Measurements from ENCODE around the gene FADS2. TPM values are rescaled to one million over a fixed set of nuclear protein-coding genes. Genes with fewer than 3 reads are reported as not detected.

FADS2 gene
- total and polyA plus RNA-seq, 10 of the 15 experiments (the other 5 are each of a cell fraction or from before 2014, with no cell fraction given): 3.3 to 313 (median 149) TPM

DNA sequence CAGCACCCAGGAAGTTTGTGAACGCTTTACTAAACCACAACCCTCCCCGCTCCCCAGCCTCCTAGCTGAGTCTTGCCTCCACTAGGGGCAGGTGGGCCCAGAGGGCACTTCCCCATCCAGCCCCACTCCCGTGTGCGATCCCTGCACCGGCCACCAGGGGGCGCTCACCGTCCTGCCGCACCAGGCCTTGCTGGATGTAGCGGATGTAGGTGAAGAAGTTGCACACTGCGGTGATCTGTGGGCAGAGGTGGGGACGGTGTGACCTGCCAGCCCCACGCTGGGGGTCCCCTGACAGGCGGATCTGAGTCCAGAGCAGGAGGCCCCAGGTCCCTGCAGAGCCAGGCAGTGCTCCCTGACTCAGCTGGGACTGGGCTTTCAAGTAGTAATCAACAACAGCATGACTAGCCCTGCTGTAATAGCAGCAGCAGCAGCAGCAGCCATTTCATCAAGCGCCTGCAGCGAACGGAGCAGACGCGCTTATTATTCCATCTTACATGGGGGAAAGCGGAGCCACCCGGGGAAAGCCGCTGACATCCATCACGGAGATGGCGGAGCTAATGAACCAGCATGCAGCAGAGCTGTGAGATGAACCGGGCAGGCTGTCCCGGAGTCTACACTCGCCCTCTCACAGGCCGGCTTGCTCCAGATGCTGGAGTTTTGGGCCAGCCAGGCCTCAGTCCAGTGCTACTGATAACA, 71.2 kb downstream of the FADS2 start (continued):
- TF ChIP-seq, protein P1, sequence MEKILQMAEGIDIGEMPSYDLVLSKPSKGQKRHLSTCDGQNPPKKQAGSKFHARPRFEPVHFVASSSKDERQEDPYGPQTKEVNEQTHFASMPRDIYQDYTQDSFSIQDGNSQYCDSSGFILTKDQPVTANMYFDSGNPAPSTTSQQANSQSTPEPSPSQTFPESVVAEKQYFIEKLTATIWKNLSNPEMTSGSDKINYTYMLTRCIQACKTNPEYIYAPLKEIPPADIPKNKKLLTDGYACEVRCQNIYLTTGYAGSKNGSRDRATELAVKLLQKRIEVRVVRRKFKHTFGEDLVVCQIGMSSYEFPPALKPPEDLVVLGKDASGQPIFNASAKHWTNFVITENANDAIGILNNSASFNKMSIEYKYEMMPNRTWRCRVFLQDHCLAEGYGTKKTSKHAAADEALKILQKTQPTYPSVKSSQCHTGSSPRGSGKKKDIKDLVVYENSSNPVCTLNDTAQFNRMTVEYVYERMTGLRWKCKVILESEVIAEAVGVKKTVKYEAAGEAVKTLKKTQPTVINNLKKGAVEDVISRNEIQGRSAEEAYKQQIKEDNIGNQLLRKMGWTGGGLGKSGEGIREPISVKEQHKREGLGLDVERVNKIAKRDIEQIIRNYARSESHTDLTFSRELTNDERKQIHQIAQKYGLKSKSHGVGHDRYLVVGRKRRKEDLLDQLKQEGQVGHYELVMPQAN (conservative IDR thresholded peaks at IDR 0.05): no peak
- TF ChIP-seq, protein P2, sequence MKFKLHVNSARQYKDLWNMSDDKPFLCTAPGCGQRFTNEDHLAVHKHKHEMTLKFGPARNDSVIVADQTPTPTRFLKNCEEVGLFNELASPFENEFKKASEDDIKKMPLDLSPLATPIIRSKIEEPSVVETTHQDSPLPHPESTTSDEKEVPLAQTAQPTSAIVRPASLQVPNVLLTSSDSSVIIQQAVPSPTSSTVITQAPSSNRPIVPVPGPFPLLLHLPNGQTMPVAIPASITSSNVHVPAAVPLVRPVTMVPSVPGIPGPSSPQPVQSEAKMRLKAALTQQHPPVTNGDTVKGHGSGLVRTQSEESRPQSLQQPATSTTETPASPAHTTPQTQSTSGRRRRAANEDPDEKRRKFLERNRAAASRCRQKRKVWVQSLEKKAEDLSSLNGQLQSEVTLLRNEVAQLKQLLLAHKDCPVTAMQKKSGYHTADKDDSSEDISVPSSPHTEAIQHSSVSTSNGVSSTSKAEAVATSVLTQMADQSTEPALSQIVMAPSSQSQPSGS (IDR thresholded peaks at IDR 0.05; ENCODE audit: low read length): no peak

DNA sequence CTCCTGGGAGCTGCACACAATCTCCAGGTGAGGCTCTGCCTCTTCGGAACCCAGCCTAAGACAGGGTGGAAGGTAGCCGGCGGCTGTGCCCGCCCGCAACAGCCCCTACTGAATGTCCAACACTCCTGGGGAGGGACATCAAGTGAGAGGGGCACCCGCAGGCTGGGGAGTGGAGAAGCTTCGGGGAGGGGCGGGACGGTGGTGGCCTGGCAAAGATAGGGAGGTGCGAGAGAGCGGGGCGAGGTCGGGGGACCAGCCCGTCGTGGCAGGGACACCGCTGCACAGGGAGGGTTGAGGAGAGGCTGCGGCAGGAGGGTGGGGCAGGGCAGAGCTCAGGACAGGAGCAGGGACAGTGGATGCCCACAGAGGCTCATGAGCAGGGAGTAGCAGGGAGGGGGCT, 72.2 kb downstream of the FADS2 start:
- CTCF ChIA-PET: interaction anchor here (0.6 to 11.4 kb wide), 14 partner anchors 8 to 1943 kb away, joined by 3 to 321 read pairs (median 30); partner anchors contain the start of genes BEST1, FEN1 and TMEM258
- no peak for ATAC-seq
- WGBS (ENCODE audit: insufficient coverage, insufficient replicate concordance, low lambda C conversion rate, missing lambda C conversion rate): 80% methylated on average over 15 of the region's 17 CpGs

More for the DNA sequence above, 72.2 kb downstream of the FADS2 start:
- DNase-seq (ENCODE audit: low read depth, low spot score) (no peak), FAIRE-seq (no peak)
- H4K20me1 ChIP-seq (ENCODE audit: control insufficient read depth, insufficient read depth): no peaks in the 10 kb centered on the region
- H3K36me3 ChIP-seq (ENCODE audit: control insufficient read depth in 2 of 2, insufficient read depth in 2 of 2, low read length in 1 of 2): no peaks in the 10 kb centered on the region
- no TSS peak for BruUV-seq (replicated peaks)
- no peak overlapping the region for H3K4me2 ChIP-seq (ENCODE audit: control insufficient read depth, insufficient read depth)
- no peaks in the 10 kb centered on the region for H3K9me3 ChIP-seq (replicated peaks; ENCODE audit: control insufficient read depth, insufficient read depth, low read length)
- TF ChIP-seq GABPA (IDR thresholded peaks at IDR 0.05; ENCODE audit: low read depth) (no peak), IRF4 (IDR thresholded peaks at IDR 0.05; ENCODE audit: low read depth, low read length) (no peak), TAF1 (IDR thresholded peaks at IDR 0.05; ENCODE audit: borderline replicate concordance, low read depth, low read length) (no peak), ZNF24 (IDR thresholded peaks at IDR 0.05) (no peak)
- TF ChIP-seq, protein P3, sequence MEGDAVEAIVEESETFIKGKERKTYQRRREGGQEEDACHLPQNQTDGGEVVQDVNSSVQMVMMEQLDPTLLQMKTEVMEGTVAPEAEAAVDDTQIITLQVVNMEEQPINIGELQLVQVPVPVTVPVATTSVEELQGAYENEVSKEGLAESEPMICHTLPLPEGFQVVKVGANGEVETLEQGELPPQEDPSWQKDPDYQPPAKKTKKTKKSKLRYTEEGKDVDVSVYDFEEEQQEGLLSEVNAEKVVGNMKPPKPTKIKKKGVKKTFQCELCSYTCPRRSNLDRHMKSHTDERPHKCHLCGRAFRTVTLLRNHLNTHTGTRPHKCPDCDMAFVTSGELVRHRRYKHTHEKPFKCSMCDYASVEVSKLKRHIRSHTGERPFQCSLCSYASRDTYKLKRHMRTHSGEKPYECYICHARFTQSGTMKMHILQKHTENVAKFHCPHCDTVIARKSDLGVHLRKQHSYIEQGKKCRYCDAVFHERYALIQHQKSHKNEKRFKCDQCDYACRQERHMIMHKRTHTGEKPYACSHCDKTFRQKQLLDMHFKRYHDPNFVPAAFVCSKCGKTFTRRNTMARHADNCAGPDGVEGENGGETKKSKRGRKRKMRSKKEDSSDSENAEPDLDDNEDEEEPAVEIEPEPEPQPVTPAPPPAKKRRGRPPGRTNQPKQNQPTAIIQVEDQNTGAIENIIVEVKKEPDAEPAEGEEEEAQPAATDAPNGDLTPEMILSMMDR (IDR thresholded peaks at IDR 0.05 in 2 of 3, conservative IDR thresholded peaks at IDR 0.05 in 1 of 3; ENCODE audit: control insufficient read depth in 2 of 3, extremely low read depth in 1 of 3, insufficient read depth in 1 of 3, low read depth in 3 of 3, low read length in 3 of 3): no peak
- ChIA-PET POLR2A (no interaction called here), RAD21 (ENCODE audit: unreplicated experiment) (interaction anchor here (5.3 to 9.3 kb wide), 4 partner anchors 47 to 207 kb away, joined by 58 to 175 read pairs (median 64); no protein-coding TSS in a partner anchor), SMC1A (ENCODE audit: uncharacterized antibody, unreplicated experiment) (interaction anchor here (0.9 to 11.0 kb wide), 7 partner anchors 28 to 208 kb away, joined by 3 to 168 read pairs (median 33); no protein-coding TSS in a partner anchor)
- no peak overlapping the region for H3K27ac ChIP-seq (ENCODE audit: control insufficient read depth, insufficient read depth)
- in situ Hi-C loops (cut with MboI): no loop called here
- no peaks in the 10 kb centered on the region for H3K79me2 ChIP-seq (ENCODE audit: control insufficient read depth, insufficient read depth, low read length)
- no peak overlapping the region for H2AFZ ChIP-seq (ENCODE audit: control insufficient read depth, low read depth, low read length)
- H3K9ac ChIP-seq (ENCODE audit: control insufficient read depth, insufficient read depth, low read length): no peak overlapping the region
- peaks cover 0 to 1% of the 10 kb centered on the region in 2 experiments; a peak in 1 of 4 replicates for H3K27me3 ChIP-seq (replicated peaks in 1 of 2; ENCODE audit: control insufficient read depth in 2 of 2, insufficient read depth in 2 of 2, low read length in 1 of 2)
- intact Hi-C loops (cut with micrococcal nuclease; ENCODE audit: unreplicated experiment): no loop called here
- no peak overlapping the region for H3K4me3 ChIP-seq
- no peaks in the 10 kb centered on the region for H3K4me1 ChIP-seq (ENCODE audit: control insufficient read depth, insufficient read depth, low read length)

Data from GM12878 (cell line).